ENCODE results near the gene FAM76A.

The FAM76A gene

DNA sequence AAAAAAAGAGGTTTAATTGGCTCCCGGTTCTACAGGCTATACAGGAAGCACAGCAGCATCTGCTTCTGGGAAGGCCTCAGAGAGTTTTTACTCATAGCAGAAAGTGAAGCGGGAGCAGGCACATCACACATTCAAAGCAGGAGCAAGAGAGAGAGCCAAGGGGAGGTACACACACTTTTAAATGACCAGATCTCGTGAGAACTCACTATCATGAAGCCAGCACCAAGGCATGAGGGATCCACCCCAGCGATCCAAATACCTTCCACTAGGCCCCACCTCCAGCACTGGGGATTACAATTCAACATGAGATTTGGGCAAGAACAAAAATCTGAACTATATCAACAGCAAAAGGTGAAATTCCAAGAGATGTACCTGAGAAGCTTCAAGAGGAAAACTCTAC lies 20.8 kb upstream of the FAM76A start:
- Histone ChIP-seq H3K27ac (no peak overlapping the region), H3K27me3 (ENCODE audit: insufficient read depth, low read depth, severe bottlenecking) (no peaks in the 10 kb centered on the region), H3K9me3 (ENCODE audit: severe bottlenecking) (peaks cover 3% of the 10 kb centered on the region), H3K36me3 (no peaks in the 10 kb centered on the region), H3K4me3 (ENCODE audit: low read depth, low read length) (no peak overlapping the region)
- no peak for DNase-seq
- TF ChIP-seq, protein P1, sequence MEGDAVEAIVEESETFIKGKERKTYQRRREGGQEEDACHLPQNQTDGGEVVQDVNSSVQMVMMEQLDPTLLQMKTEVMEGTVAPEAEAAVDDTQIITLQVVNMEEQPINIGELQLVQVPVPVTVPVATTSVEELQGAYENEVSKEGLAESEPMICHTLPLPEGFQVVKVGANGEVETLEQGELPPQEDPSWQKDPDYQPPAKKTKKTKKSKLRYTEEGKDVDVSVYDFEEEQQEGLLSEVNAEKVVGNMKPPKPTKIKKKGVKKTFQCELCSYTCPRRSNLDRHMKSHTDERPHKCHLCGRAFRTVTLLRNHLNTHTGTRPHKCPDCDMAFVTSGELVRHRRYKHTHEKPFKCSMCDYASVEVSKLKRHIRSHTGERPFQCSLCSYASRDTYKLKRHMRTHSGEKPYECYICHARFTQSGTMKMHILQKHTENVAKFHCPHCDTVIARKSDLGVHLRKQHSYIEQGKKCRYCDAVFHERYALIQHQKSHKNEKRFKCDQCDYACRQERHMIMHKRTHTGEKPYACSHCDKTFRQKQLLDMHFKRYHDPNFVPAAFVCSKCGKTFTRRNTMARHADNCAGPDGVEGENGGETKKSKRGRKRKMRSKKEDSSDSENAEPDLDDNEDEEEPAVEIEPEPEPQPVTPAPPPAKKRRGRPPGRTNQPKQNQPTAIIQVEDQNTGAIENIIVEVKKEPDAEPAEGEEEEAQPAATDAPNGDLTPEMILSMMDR (IDR thresholded peaks at IDR 0.05; ENCODE audit: low read depth, low read length) = no peak

DNA sequence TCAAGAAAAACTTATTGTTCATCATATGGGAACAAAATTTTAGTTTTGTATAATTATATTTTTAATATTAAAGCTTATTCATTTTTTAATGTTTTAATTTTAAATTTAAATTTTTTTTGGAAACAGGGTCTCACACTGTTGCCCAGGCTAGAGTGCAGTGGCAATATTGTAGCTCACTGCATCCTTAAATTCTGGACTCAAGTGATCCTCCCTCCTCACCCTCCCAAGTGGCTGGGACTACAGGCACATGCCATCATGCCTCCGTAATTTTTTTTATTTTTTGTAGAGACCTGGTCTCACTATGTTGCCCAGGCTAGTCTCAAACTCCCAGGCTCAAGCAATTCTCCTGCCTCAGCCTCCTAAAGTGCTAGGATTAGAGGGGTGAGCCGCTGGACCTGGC lies 20.2 kb upstream of the FAM76A start:
- Histone ChIP-seq H3K9me3 (ENCODE audit: severe bottlenecking) (peaks cover 3% of the 10 kb centered on the region), H3K4me3 (ENCODE audit: low read depth, low read length) (no peak overlapping the region), H3K27ac (no peak overlapping the region), H3K36me3 (no peaks in the 10 kb centered on the region), H3K27me3 (ENCODE audit: insufficient read depth, low read depth, severe bottlenecking) (no peaks in the 10 kb centered on the region)
- DNase-seq = no peak
- TF ChIP-seq, protein P1 (IDR thresholded peaks at IDR 0.05; ENCODE audit: low read depth, low read length) = no peak

DNA sequence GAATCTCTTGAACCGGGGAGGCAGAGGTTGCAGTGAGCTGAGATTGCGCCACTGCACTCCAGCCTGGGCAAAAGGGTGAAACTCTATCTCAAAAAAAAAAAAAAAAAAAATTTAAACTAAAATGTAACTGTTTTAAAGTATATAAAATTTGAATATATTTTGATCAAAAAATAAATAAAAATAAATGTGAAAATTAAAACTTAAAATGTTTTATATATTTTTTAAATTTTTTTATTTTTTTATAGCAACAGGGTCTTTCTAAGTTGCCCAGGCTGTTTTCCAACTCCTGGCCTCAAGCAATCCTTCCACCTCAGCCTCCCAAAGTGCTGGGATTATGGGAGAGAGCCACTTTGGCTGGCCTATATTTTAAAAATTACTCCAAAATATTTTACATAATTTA lies 15.2 kb upstream of the FAM76A start:
- Histone ChIP-seq H3K9me3 (ENCODE audit: severe bottlenecking) (peaks cover 3% of the 10 kb centered on the region), H3K36me3 (no peaks in the 10 kb centered on the region), H3K27me3 (ENCODE audit: insufficient read depth, low read depth, severe bottlenecking) (no peaks in the 10 kb centered on the region), H3K27ac (no peak overlapping the region), H3K4me3 (ENCODE audit: low read depth, low read length) (no peak overlapping the region)
- no peak for DNase-seq
- TF ChIP-seq, protein P1 (IDR thresholded peaks at IDR 0.05; ENCODE audit: low read depth, low read length) = no peak

DNA sequence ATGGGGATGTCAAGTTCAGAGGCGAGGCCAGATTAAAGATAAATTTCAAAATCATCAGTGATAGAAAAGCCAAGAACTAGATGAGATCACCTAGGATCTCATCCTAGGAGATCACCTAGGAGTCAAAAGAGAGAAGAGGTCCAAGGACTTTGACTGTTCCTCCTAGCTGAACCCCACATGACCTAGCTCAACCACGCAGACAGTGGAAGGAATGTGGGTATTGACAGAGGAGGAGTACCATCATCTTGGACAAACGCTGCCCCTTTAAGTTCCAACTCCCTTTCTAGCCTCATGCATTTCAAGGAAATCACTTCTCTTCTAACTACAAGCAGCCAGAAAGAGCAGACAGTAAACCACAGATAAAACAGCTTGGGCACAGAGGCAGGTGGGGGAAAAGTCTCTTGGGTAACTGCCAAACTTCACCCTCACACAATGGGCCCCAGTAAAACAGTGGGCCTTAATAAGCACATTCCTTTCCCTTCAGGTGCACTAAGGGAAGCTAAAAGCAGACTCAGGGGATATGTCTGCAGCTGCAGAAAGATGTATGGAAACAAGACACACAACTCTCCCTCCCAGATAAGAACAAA lies 12.5 kb upstream of the FAM76A start:
- DNase-seq = no peak
- no peak overlapping the region for H3K27ac ChIP-seq
- no peaks in the 10 kb centered on the region for H3K36me3 ChIP-seq
- H3K9me3 ChIP-seq (ENCODE audit: severe bottlenecking) = peaks cover 3% of the 10 kb centered on the region
- H3K4me3 ChIP-seq (ENCODE audit: low read depth, low read length) = no peak overlapping the region
- TF ChIP-seq, protein P1 (IDR thresholded peaks at IDR 0.05; ENCODE audit: low read depth, low read length) = no peak
- H3K27me3 ChIP-seq (ENCODE audit: insufficient read depth, low read depth, severe bottlenecking) = no peaks in the 10 kb centered on the region

DNA sequence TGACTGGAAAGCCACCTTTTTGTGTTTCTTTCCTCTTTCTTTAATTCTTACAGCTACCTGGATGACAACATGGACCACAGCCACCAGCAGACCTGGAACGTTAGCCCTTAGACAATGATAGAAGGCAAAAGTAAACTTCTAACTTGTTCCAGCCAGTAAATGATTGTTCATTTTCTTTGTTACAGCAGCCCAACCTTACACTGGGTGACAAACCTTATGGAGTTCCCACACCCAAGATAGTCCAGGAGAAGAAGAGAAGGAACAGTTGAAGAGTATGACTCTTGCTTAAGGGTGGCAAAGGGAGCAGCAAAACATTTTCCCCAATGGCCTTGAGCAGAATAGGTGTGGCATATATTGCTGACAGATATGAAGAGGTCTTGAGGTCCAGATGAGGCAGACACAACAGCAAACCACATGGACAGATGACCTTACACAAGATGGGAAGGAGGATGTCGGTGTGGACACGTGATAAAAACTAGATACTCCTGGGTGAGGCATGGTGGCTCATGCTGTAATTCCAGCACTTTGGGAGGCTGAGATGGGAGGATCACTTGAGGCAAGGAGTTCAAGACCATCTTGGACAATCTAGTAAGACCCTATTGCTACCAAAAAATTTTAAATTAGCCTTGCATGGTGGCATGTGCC lies 11.8 kb upstream of the FAM76A start:
- H3K27ac ChIP-seq = no peak overlapping the region
- no peak for DNase-seq

More for the DNA sequence above, 11.8 kb upstream of the FAM76A start:
- Histone ChIP-seq H3K9me3 (ENCODE audit: severe bottlenecking) (peaks cover 3% of the 10 kb centered on the region), H3K27me3 (ENCODE audit: insufficient read depth, low read depth, severe bottlenecking) (no peaks in the 10 kb centered on the region), H3K36me3 (no peaks in the 10 kb centered on the region), H3K4me3 (ENCODE audit: low read depth, low read length) (no peak overlapping the region)
- TF ChIP-seq, protein P1 (IDR thresholded peaks at IDR 0.05; ENCODE audit: low read depth, low read length) = no peak
